Skin epidermis (tissue), 12 donors: ENCODE measurements around the gene DDB1.
A peak's percentile ranks its signal among the peaks of the same experiment; 100 is the strongest.

ENCODE experiments used
- H3K27ac ChIP-seq, 21 experiments: fragments of 200-600 bp; sonication (generic) in 11 of 21; one replicate each; pipeline ENCODE4 v1.5.0; 2020; ENCODE audit warnings: mild to moderate bottlenecking in 3 of 21, inconsistent platforms in 2 of 21, moderate library complexity in 2 of 21
- H3K4me3 ChIP-seq, 7 experiments: fragments of 200-600 bp; sonication (generic) in 2 of 7; one replicate each; pipeline ENCODE4 v1.5.0; 2020; ENCODE audit warnings: inconsistent platforms in 2 of 7, mild to moderate bottlenecking in 2 of 7, moderate library complexity in 1 of 7

The DDB1 gene

GRCh38 chr11:61339490-61339878, 6.6 kb upstream of the DDB1 start:
- H3K4me3 ChIP-seq, result no peak overlapping the region
- no peak overlapping the region for H3K27ac ChIP-seq

GRCh38 chr11:61338783-61339489, 6.0 kb upstream of the DDB1 start:
- no peak overlapping the region for H3K27ac ChIP-seq

GRCh38 chr11:61337706-61338470, 5.0 kb upstream of the DDB1 start:
- H3K27ac ChIP-seq, result no peak overlapping the region
- H3K4me3 ChIP-seq, result no peak overlapping the region

More at GRCh38 chr11:61338783-61339489, 6.0 kb upstream of the DDB1 start:
- H3K4me3 ChIP-seq, result no peak overlapping the region

- Histone ChIP-seq H3K4me3 (no peak overlapping the region), H3K27ac (peak overlapping the region in 13 of 21 experiments; percentile 5 to 96 (median 52))
These were observed 3.4 kb upstream of the DDB1 start for GRCh38 chr11:61336171-61336935.

GRCh38 chr11:61335355-61335710, 2.4 kb upstream of the DDB1 start:
- peak overlapping the region in 7 of 21 experiments; percentile 5 to 96 (median 23) for H3K27ac ChIP-seq
- no peak overlapping the region for H3K4me3 ChIP-seq

GRCh38 chr11:61334434-61335354, 1.8 kb upstream of the DDB1 start:
- peak overlapping the region in 8 of 21 experiments; percentile 16 to 99 (median 74) for H3K27ac ChIP-seq
- H3K4me3 ChIP-seq, result no peak overlapping the region

GRCh38 chr11:61333550-61334433, 887 bp upstream of the DDB1 start:
- Histone ChIP-seq H3K27ac (peak overlapping the region; percentile 27 to 99 (median 95)), H3K4me3 (peak overlapping the region; percentile 69 to 96 (median 89))

GRCh38 chr11:61332281-61332796, 566 bp downstream of the DDB1 start:
- H3K27ac ChIP-seq, result peak overlapping the region; percentile 79 to 99 (median 95)
- H3K4me3 ChIP-seq, result peak overlapping the region; percentile 69 to 96 (median 89)

GRCh38 chr11:61331651-61332050, 1.3 kb downstream of the DDB1 start:
- peak overlapping the region in 10 of 21 experiments; percentile 94 to 99 (median 97) for H3K27ac ChIP-seq
- peak overlapping the region; percentile 69 to 96 (median 89) for H3K4me3 ChIP-seq

GRCh38 chr11:61329871-61330270, 3.0 kb downstream of the DDB1 start:
- H3K27ac ChIP-seq, result no peak overlapping the region
- H3K4me3 ChIP-seq, result no peak overlapping the region

- Histone ChIP-seq H3K4me3 (no peak overlapping the region), H3K27ac (no peak overlapping the region)
These were observed 4.6 kb downstream of the DDB1 start for GRCh38 chr11:61328351-61328750.

GRCh38 chr11:61327669-61328071, 5.2 kb downstream of the DDB1 start:
- Histone ChIP-seq H3K27ac (peak overlapping the region in 1 of 21 experiments; percentile 14), H3K4me3 (no peak overlapping the region)

- peak overlapping the region in 2 of 21 experiments; percentile 26 to 36 for H3K27ac ChIP-seq
- H3K4me3 ChIP-seq, result no peak overlapping the region
These were observed 7.1 kb downstream of the DDB1 start for GRCh38 chr11:61325649-61326414.

GRCh38 chr11:61315260-61315659, 17.6 kb downstream of the DDB1 start:
- Histone ChIP-seq H3K27ac (peak overlapping the region in 1 of 21 experiments; percentile 15), H3K4me3 (no peak overlapping the region)

GRCh38 chr11:61310749-61311148, 22.2 kb downstream of the DDB1 start:
- no peak overlapping the region for H3K27ac ChIP-seq
- H3K4me3 ChIP-seq, result no peak overlapping the region

GRCh38 chr11:61309739-61310138, 23.2 kb downstream of the DDB1 start:
- no peak overlapping the region for H3K27ac ChIP-seq
- no peak overlapping the region for H3K4me3 ChIP-seq

- no peak overlapping the region for H3K27ac ChIP-seq
- H3K4me3 ChIP-seq, result no peak overlapping the region
These were observed 23.8 kb downstream of the DDB1 start for GRCh38 chr11:61309141-61309540.
